Measurements from ENCODE around the gene SPATA33. TPM values are rescaled to one million over a fixed set of nuclear protein-coding genes. Genes with fewer than 3 reads are reported as not detected.

SPATA33 gene
- total RNA-seq, 1 donor from 2014 or later: 12.3 TPM

DNA sequence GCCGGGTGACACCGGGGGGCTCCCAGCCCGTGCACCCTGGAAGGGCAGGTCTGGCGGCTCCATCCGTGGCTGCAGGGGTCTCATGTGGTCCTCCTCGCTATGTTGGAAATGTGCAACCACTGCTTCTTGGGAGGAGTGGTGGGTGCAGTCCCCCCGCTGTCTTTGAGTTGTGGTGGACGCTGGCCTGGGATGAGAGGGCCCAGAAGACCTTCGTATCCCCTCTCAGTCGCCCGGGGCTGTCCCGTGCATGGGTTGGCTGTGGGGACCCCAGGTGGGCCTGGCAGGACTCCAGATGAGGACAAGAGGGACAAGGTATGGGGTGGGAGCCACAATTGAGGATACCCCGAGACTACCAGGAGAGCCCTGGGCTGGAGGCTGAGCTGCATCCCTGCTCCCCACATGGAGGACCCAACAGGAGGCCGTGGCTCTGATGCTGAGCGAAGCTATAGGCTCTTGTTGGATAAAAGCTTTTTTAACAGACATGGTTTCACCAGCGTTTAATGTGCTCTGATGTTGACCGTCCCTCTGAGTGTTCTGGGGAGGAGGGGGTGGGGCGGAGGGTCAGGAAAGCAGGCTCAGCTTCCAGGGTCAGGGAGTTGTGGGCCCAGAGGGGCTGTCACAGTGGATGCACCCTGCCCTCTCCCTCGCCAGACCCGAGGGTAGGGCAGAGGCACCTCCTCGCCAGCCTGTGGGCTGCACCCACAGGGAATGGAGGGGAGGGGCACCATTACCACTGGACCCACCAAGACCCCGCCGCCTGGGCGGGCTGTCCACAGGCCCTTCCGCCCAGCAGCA, 38.4 kb downstream of the SPATA33 start:
- Mint-ChIP-seq H3K4me3 (ENCODE audit: unreplicated experiment) (no peak overlapping the region), H3K36me3 (ENCODE audit: low read depth, unreplicated experiment) (peaks cover 16% of the 10 kb centered on the region), H3K9me3 (ENCODE audit: unreplicated experiment) (no peaks in the 10 kb centered on the region), H3K27me3 (ENCODE audit: low read depth, unreplicated experiment) (no peaks in the 10 kb centered on the region), H3K27ac (ENCODE audit: unreplicated experiment) (peak overlapping the region; percentile 41), H3K4me1 (ENCODE audit: low read depth, unreplicated experiment) (no peaks in the 10 kb centered on the region)
- no peak for DNase-seq (ENCODE audit: low read depth)
- Histone ChIP-seq H3K4me2 (ENCODE audit: low read length) (no peak overlapping the region), H3K27ac (ENCODE audit: low read depth, low read length) (no peak overlapping the region), H3K36me3 (ENCODE audit: insufficient read depth, low read length) (peaks cover 9% of the 10 kb centered on the region), H2AFZ (ENCODE audit: low read depth, low read length) (no peak overlapping the region), H4K20me1 (ENCODE audit: insufficient read depth, low read length) (peaks cover 42% of the 10 kb centered on the region), H3K79me2 (ENCODE audit: insufficient read depth, low read length) (no peaks in the 10 kb centered on the region), H3K4me3 (ENCODE audit: insufficient read depth, low read depth, low read length) (no peak overlapping the region), H3K9ac (ENCODE audit: low read length) (no peak overlapping the region), H3K9me3 (ENCODE audit: insufficient read depth, low read depth, low read length) (no peaks in the 10 kb centered on the region), H3K27me3 (ENCODE audit: insufficient read depth, low read length) (no peaks in the 10 kb centered on the region), H3K4me1 (ENCODE audit: insufficient read depth, low read length) (peaks cover 12% of the 10 kb centered on the region)
- FAIRE-seq: no peak
- no peak for TF ChIP-seq EZH2 (IDR thresholded peaks at IDR 0.05; ENCODE audit: insufficient read depth, low read length)
- TF ChIP-seq, protein P1, sequence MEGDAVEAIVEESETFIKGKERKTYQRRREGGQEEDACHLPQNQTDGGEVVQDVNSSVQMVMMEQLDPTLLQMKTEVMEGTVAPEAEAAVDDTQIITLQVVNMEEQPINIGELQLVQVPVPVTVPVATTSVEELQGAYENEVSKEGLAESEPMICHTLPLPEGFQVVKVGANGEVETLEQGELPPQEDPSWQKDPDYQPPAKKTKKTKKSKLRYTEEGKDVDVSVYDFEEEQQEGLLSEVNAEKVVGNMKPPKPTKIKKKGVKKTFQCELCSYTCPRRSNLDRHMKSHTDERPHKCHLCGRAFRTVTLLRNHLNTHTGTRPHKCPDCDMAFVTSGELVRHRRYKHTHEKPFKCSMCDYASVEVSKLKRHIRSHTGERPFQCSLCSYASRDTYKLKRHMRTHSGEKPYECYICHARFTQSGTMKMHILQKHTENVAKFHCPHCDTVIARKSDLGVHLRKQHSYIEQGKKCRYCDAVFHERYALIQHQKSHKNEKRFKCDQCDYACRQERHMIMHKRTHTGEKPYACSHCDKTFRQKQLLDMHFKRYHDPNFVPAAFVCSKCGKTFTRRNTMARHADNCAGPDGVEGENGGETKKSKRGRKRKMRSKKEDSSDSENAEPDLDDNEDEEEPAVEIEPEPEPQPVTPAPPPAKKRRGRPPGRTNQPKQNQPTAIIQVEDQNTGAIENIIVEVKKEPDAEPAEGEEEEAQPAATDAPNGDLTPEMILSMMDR (IDR thresholded peaks at IDR 0.05; ENCODE audit: insufficient read depth, low read depth, low read length): no peak

DNA sequence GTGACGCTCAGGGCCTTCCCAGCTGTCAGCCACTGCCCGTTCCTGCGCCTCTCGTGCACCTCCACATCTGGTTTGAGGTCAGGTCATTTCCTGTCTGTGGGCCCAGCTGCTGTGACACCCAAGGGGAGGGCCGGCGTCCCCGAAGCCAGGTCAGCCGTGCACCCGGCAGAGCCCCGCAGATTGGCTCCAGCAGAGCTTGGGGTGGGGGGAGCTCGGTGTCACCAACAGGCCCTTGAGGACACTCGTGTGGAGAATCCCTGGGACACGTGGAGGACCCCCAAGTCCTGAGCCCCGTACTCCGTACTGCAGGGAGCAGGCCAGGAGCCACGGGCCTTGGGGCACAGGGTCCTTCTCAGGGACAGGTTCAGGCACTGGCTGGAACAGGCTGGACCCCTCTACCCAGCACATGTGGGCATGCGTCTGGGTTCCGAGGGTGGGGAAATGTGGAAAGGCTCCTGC, 39.1 kb downstream of the SPATA33 start:
- no peak overlapping the region for H3K4me3 ChIP-seq (ENCODE audit: insufficient read depth, low read depth, low read length)
- H3K27ac ChIP-seq (ENCODE audit: low read depth, low read length): no peak overlapping the region
- H3K27me3 Mint-ChIP-seq (ENCODE audit: low read depth, unreplicated experiment): no peaks in the 10 kb centered on the region
- TF ChIP-seq, protein P1 (IDR thresholded peaks at IDR 0.05; ENCODE audit: insufficient read depth, low read depth, low read length): no peak
- no peak for TF ChIP-seq EZH2 (IDR thresholded peaks at IDR 0.05; ENCODE audit: insufficient read depth, low read length)
- peaks cover 42% of the 10 kb centered on the region for H4K20me1 ChIP-seq (ENCODE audit: insufficient read depth, low read length)
- peaks cover 7% of the 10 kb centered on the region for H3K36me3 ChIP-seq (ENCODE audit: insufficient read depth, low read length)
- H3K27ac Mint-ChIP-seq (ENCODE audit: unreplicated experiment): no peak overlapping the region
- FAIRE-seq (no peak), DNase-seq (ENCODE audit: low read depth) (no peak)
- no peaks in the 10 kb centered on the region for H3K9me3 Mint-ChIP-seq (ENCODE audit: unreplicated experiment)
- no peaks in the 10 kb centered on the region for H3K27me3 ChIP-seq (ENCODE audit: insufficient read depth, low read length)
- H3K9me3 ChIP-seq (ENCODE audit: insufficient read depth, low read depth, low read length): no peaks in the 10 kb centered on the region
- peaks cover 15% of the 10 kb centered on the region for H3K36me3 Mint-ChIP-seq (ENCODE audit: low read depth, unreplicated experiment)
- H3K4me1 ChIP-seq (ENCODE audit: insufficient read depth, low read length): peaks cover 12% of the 10 kb centered on the region
- no peak overlapping the region for H3K9ac ChIP-seq (ENCODE audit: low read length)
- no peaks in the 10 kb centered on the region for H3K79me2 ChIP-seq (ENCODE audit: insufficient read depth, low read length)
- no peak overlapping the region for H2AFZ ChIP-seq (ENCODE audit: low read depth, low read length)
- no peak overlapping the region for H3K4me2 ChIP-seq (ENCODE audit: low read length)
- no peaks in the 10 kb centered on the region for H3K4me1 Mint-ChIP-seq (ENCODE audit: low read depth, unreplicated experiment)
- no peak overlapping the region for H3K4me3 Mint-ChIP-seq (ENCODE audit: unreplicated experiment)

DNA sequence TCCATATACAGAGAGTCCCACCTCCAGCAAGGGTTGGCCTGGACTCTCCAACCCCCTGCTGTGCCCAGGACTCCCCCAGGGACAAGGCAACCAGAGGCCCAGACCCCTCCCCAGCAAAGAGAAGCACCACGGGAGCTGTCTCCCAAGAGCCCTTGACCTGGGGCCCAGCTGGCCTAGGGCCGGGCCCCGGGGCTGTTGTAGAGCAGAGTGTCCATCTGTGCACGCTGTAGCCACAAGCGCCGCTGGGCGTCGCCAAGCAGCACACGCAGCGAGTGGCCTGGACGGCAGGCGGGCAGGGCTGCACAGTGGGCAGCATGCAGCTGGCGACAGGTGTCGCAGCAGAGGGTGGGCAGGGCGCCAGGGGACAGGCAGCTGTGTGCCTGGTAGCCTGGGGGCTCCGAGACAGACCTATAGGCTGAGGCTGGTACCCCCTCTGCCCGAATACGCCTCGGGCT, 39.6 kb downstream of the SPATA33 start:
- no peak for FAIRE-seq
- Histone ChIP-seq H3K27me3 (ENCODE audit: insufficient read depth, low read length) (no peaks in the 10 kb centered on the region), H4K20me1 (ENCODE audit: insufficient read depth, low read length) (peaks cover 42% of the 10 kb centered on the region), H3K9me3 (ENCODE audit: insufficient read depth, low read depth, low read length) (no peaks in the 10 kb centered on the region), H3K4me2 (ENCODE audit: low read length) (no peak overlapping the region), H3K4me3 (ENCODE audit: insufficient read depth, low read depth, low read length) (no peak overlapping the region), H2AFZ (ENCODE audit: low read depth, low read length) (no peak overlapping the region), H3K4me1 (ENCODE audit: insufficient read depth, low read length) (peaks cover 14% of the 10 kb centered on the region), H3K79me2 (ENCODE audit: insufficient read depth, low read length) (no peaks in the 10 kb centered on the region), H3K36me3 (ENCODE audit: insufficient read depth, low read length) (peaks cover 7% of the 10 kb centered on the region), H3K9ac (ENCODE audit: low read length) (no peak overlapping the region), H3K27ac (ENCODE audit: low read depth, low read length) (no peak overlapping the region)
- no peak overlapping the region for H3K27ac Mint-ChIP-seq (ENCODE audit: unreplicated experiment)
- no peaks in the 10 kb centered on the region for H3K4me1 Mint-ChIP-seq (ENCODE audit: low read depth, unreplicated experiment)
- TF ChIP-seq, protein P1 (IDR thresholded peaks at IDR 0.05; ENCODE audit: insufficient read depth, low read depth, low read length): no peak
- no peak for TF ChIP-seq EZH2 (IDR thresholded peaks at IDR 0.05; ENCODE audit: insufficient read depth, low read length)
- peaks cover 11% of the 10 kb centered on the region for H3K36me3 Mint-ChIP-seq (ENCODE audit: low read depth, unreplicated experiment)
- H3K27me3 Mint-ChIP-seq (ENCODE audit: low read depth, unreplicated experiment): no peaks in the 10 kb centered on the region
- DNase-seq (ENCODE audit: low read depth): no peak
- H3K9me3 Mint-ChIP-seq (ENCODE audit: unreplicated experiment): no peaks in the 10 kb centered on the region
- no peak overlapping the region for H3K4me3 Mint-ChIP-seq (ENCODE audit: unreplicated experiment)

All from astrocyte (in vitro differentiated cells and primary cell).